Measurements from ENCODE around the gene CACNA2D2. TPM values are rescaled to one million over a fixed set of nuclear protein-coding genes. Genes with fewer than 3 reads are reported as not detected.

CACNA2D2 gene
- polyA plus RNA-seq, 2 donors: 0.28 to 0.31 TPM

GRCh38 chr3:50381383-50381782 is 122.1 kb downstream of the CACNA2D2 start:
- H3K4me1 ChIP-seq (ENCODE audit: control insufficient read depth in 2 of 2, insufficient read depth in 2 of 2, low read length in 1 of 2): no peaks in the 10 kb centered on the region
- 72 to 83% methylated on average over 4 of the region's 4 CpGs for WGBS, 2 donors
- no peak overlapping the region for H3K27ac ChIP-seq (ENCODE audit: low read depth in 2 of 2, low read length in 1 of 2)
- H3K36me3 ChIP-seq (ENCODE audit: control insufficient read depth in 2 of 2, insufficient read depth in 2 of 2, low read length in 1 of 2): no peaks in the 10 kb centered on the region
- H3K9me3 ChIP-seq (ENCODE audit: control insufficient read depth in 2 of 2, insufficient read depth in 1 of 2, low read depth in 1 of 2, low read length in 1 of 2): no peaks in the 10 kb centered on the region
- no peaks in the 10 kb centered on the region for H3K27me3 ChIP-seq (ENCODE audit: control insufficient read depth in 1 of 2, insufficient read depth in 2 of 2, low read length in 2 of 2)
- no peak overlapping the region for H3K4me3 ChIP-seq (ENCODE audit: low read depth in 1 of 2, low read length in 2 of 2)

GRCh38 chr3:50380405-50381085 is 122.9 kb downstream of the CACNA2D2 start:
- Histone ChIP-seq H3K36me3 (ENCODE audit: control insufficient read depth in 2 of 2, insufficient read depth in 2 of 2, low read length in 1 of 2) (no peaks in the 10 kb centered on the region), H3K4me1 (ENCODE audit: control insufficient read depth in 2 of 2, insufficient read depth in 2 of 2, low read length in 1 of 2) (no peaks in the 10 kb centered on the region), H3K27ac (ENCODE audit: low read depth in 2 of 2, low read length in 1 of 2) (no peak overlapping the region), H3K9me3 (ENCODE audit: control insufficient read depth in 2 of 2, insufficient read depth in 1 of 2, low read depth in 1 of 2, low read length in 1 of 2) (no peaks in the 10 kb centered on the region), H3K27me3 (ENCODE audit: control insufficient read depth in 1 of 2, insufficient read depth in 2 of 2, low read length in 2 of 2) (no peaks in the 10 kb centered on the region), H3K4me3 (ENCODE audit: low read depth in 1 of 2, low read length in 2 of 2) (no peak overlapping the region)
- WGBS, 2 donors: 90 to 91% methylated on average over 17 of the region's 17 CpGs

GRCh38 chr3:50378757-50379156 is 124.7 kb downstream of the CACNA2D2 start:
- H3K4me1 ChIP-seq (ENCODE audit: control insufficient read depth in 2 of 2, insufficient read depth in 2 of 2, low read length in 1 of 2): no peaks in the 10 kb centered on the region
- no peaks in the 10 kb centered on the region for H3K27me3 ChIP-seq (ENCODE audit: control insufficient read depth in 1 of 2, insufficient read depth in 2 of 2, low read length in 2 of 2)
- no peaks in the 10 kb centered on the region for H3K36me3 ChIP-seq (ENCODE audit: control insufficient read depth in 2 of 2, insufficient read depth in 2 of 2, low read length in 1 of 2)
- no peaks in the 10 kb centered on the region for H3K9me3 ChIP-seq (ENCODE audit: control insufficient read depth in 2 of 2, insufficient read depth in 1 of 2, low read depth in 1 of 2, low read length in 1 of 2)
- H3K4me3 ChIP-seq (ENCODE audit: low read depth in 1 of 2, low read length in 2 of 2): no peak overlapping the region
- no peak overlapping the region for H3K27ac ChIP-seq (ENCODE audit: low read depth in 2 of 2, low read length in 1 of 2)
- WGBS, 2 donors: 92% methylated on average over 17 of the region's 17 CpGs

DNA sequence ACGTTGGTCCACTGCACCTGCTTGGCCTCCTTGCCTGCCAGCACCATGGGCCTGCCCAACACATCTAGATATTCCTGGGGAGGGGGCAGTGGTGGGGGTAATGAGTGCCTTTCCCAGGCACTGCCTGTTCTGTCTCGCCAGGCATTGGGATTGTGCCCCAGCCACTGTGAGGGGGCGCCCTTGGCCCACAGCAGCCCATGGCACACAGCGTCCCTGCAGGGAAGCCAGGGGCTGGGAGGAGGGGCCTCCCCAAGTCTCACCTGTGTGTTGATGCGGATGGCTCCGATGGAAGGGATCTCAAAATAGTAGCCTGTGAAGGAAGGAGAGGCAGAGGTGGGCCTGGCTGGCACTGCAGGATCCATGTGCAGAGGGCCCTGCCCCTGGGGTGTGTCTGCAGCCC is 125.4 kb downstream of the CACNA2D2 start:
- WGBS, 2 donors: 82 to 83% methylated on average over 6 of the region's 6 CpGs

GRCh38 chr3:50375258-50375931 is 128.0 kb downstream of the CACNA2D2 start:
- WGBS, 2 donors: 69 to 70% methylated on average over 7 of the region's 7 CpGs

More for the DNA sequence above, 125.4 kb downstream of the CACNA2D2 start:
- H3K4me3 ChIP-seq (ENCODE audit: low read depth in 1 of 2, low read length in 2 of 2): no peak overlapping the region
- no peak overlapping the region for H3K27ac ChIP-seq (ENCODE audit: low read depth in 2 of 2, low read length in 1 of 2)
- no peaks in the 10 kb centered on the region for H3K9me3 ChIP-seq (ENCODE audit: control insufficient read depth in 2 of 2, insufficient read depth in 1 of 2, low read depth in 1 of 2, low read length in 1 of 2)
- H3K36me3 ChIP-seq (ENCODE audit: control insufficient read depth in 2 of 2, insufficient read depth in 2 of 2, low read length in 1 of 2): no peaks in the 10 kb centered on the region
- no peaks in the 10 kb centered on the region for H3K4me1 ChIP-seq (ENCODE audit: control insufficient read depth in 2 of 2, insufficient read depth in 2 of 2, low read length in 1 of 2)
- no peaks in the 10 kb centered on the region for H3K27me3 ChIP-seq (ENCODE audit: control insufficient read depth in 1 of 2, insufficient read depth in 2 of 2, low read length in 2 of 2)

DNA sequence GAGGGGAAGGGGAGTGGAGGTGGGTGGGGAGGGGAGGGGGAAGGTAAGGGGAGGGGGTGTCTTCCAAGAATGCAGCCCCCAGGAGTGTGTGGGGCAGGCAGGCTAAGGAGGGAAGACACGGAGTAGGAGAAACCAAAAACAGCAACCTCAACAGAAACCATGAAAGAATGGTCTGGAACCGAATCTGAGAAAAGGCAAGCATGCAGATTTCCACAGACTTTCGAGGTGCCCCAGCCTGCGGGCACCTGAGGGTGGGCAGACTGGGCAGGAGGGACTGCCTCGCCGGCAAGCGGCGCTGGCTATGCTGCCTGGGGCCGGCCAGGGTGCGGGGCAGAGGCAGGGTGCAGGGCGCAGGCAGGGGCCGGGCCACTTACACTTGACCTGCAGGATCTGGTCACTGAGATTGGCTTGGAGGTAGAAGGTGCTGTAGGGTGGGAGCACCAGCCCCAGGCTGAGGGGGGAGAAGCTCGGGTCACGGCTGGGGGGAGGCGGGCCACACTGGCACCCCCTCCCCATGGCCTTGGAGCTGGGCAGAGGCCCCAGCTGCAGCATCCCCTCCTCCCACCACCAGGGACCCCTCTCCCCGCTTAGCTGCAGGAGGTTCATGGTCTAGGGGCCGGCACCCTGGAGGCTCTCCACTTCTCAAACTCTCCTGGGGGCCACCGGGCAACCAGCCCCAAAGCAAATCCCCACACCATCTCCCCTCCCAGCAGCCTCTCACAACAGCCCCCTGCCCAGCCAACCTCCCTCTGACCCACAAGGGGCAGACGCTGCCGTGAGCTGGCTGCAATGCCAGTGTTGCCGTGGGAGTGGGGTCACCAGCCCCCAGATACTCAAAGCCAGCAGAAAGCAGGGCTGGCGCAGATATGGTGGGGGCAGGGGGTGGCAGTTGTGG is 128.8 kb downstream of the CACNA2D2 start:
- H3K27me3 ChIP-seq (ENCODE audit: control insufficient read depth in 1 of 2, insufficient read depth in 2 of 2, low read length in 2 of 2): no peaks in the 10 kb centered on the region
- 70 to 71% methylated on average over 19 to 22 of the region's 22 CpGs for WGBS, 2 donors
- H3K9me3 ChIP-seq (ENCODE audit: control insufficient read depth in 2 of 2, insufficient read depth in 1 of 2, low read depth in 1 of 2, low read length in 1 of 2): no peaks in the 10 kb centered on the region
- H3K27ac ChIP-seq (ENCODE audit: low read depth in 2 of 2, low read length in 1 of 2): no peak overlapping the region
- no peak overlapping the region for H3K4me3 ChIP-seq (ENCODE audit: low read depth in 1 of 2, low read length in 2 of 2)
- H3K4me1 ChIP-seq (ENCODE audit: control insufficient read depth in 2 of 2, insufficient read depth in 2 of 2, low read length in 1 of 2): no peaks in the 10 kb centered on the region
- H3K36me3 ChIP-seq (ENCODE audit: control insufficient read depth in 2 of 2, insufficient read depth in 2 of 2, low read length in 1 of 2): no peaks in the 10 kb centered on the region

More at GRCh38 chr3:50375258-50375931, 128.0 kb downstream of the CACNA2D2 start:
- H3K9me3 ChIP-seq (ENCODE audit: control insufficient read depth in 2 of 2, insufficient read depth in 1 of 2, low read depth in 1 of 2, low read length in 1 of 2): no peaks in the 10 kb centered on the region
- H3K36me3 ChIP-seq (ENCODE audit: control insufficient read depth in 2 of 2, insufficient read depth in 2 of 2, low read length in 1 of 2): no peaks in the 10 kb centered on the region
- H3K27me3 ChIP-seq (ENCODE audit: control insufficient read depth in 1 of 2, insufficient read depth in 2 of 2, low read length in 2 of 2): no peaks in the 10 kb centered on the region
- no peak overlapping the region for H3K4me3 ChIP-seq (ENCODE audit: low read depth in 1 of 2, low read length in 2 of 2)
- no peaks in the 10 kb centered on the region for H3K4me1 ChIP-seq (ENCODE audit: control insufficient read depth in 2 of 2, insufficient read depth in 2 of 2, low read length in 1 of 2)
- no peak overlapping the region for H3K27ac ChIP-seq (ENCODE audit: low read depth in 2 of 2, low read length in 1 of 2)

- 60 to 63% methylated on average over 12 of the region's 12 CpGs for whole genome bisulfite sequencing, 2 donors
- H3K27ac ChIP-seq (ENCODE audit: low read depth in 2 of 2, low read length in 1 of 2): no peak overlapping the region
- no peaks in the 10 kb centered on the region for H3K36me3 ChIP-seq (ENCODE audit: control insufficient read depth in 2 of 2, insufficient read depth in 2 of 2, low read length in 1 of 2)
- no peaks in the 10 kb centered on the region for H3K4me1 ChIP-seq (ENCODE audit: control insufficient read depth in 2 of 2, insufficient read depth in 2 of 2, low read length in 1 of 2)
- H3K9me3 ChIP-seq (ENCODE audit: control insufficient read depth in 2 of 2, insufficient read depth in 1 of 2, low read depth in 1 of 2, low read length in 1 of 2): no peaks in the 10 kb centered on the region
- no peaks in the 10 kb centered on the region for H3K27me3 ChIP-seq (ENCODE audit: control insufficient read depth in 1 of 2, insufficient read depth in 2 of 2, low read length in 2 of 2)
- H3K4me3 ChIP-seq (ENCODE audit: low read depth in 1 of 2, low read length in 2 of 2): no peak overlapping the region
Measured at GRCh38 chr3:50373146-50374051, 130.0 kb downstream of the CACNA2D2 start.

DNA sequence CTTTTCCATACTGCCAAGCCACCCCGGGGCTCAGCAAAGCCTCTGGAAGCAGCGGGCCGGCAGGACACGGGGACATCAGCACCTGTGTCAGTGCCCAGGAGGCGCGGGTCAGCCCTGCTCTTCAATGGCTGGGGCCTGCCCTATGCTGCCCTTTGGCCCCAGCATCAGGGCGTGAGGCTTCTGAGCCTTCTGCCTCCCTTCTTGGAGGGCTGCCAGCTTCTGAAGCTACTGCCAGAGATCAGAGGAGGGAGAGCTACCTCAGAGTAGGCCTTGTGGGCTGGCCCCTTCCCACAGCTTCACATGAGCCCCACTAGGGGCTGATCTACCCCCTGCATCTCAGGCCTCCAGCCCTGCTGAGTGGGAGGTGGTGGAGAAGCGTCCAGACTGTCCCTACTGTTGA is 131.1 kb downstream of the CACNA2D2 start:
- Histone ChIP-seq H3K9me3 (ENCODE audit: control insufficient read depth in 2 of 2, insufficient read depth in 1 of 2, low read depth in 1 of 2, low read length in 1 of 2) (no peaks in the 10 kb centered on the region), H3K27me3 (ENCODE audit: control insufficient read depth in 1 of 2, insufficient read depth in 2 of 2, low read length in 2 of 2) (no peaks in the 10 kb centered on the region), H3K27ac (ENCODE audit: low read depth in 2 of 2, low read length in 1 of 2) (no peak overlapping the region), H3K4me1 (ENCODE audit: control insufficient read depth in 2 of 2, insufficient read depth in 2 of 2, low read length in 1 of 2) (no peaks in the 10 kb centered on the region), H3K4me3 (ENCODE audit: low read depth in 1 of 2, low read length in 2 of 2) (no peak overlapping the region), H3K36me3 (ENCODE audit: control insufficient read depth in 2 of 2, insufficient read depth in 2 of 2, low read length in 1 of 2) (no peaks in the 10 kb centered on the region)
- 55 to 62% methylated on average over 8 of the region's 8 CpGs for WGBS, 2 donors

Measured in esophagus (tissue), 2 donors.